ACC112 (cell line): ENCODE measurements around the gene GAL3ST3.
A peak's percentile ranks its signal among the peaks of the same experiment; 100 is the strongest.

ENCODE experiments used
- H2AFZ ChIP-seq: fragments of 200-600 bp; sonication (generic); one replicate; pipeline ENCODE4 v1.6.0; 2017; ENCODE audit warnings: antibody characterized with exemption, low read length; ENCODE audit not compliant: unreplicated experiment
- H3K27ac ChIP-seq: fragments of 200-600 bp; sonication (generic); 2 replicates; pipeline ENCODE4 v1.5.1; 2014; ENCODE audit warnings: low read depth, mild to moderate bottlenecking, antibody characterized with exemption, low read length, moderate library complexity
- H3K27me3 ChIP-seq: fragments of 200-600 bp; sonication (generic); 2 replicates; pipeline ENCODE4 v1.6.1; 2014; ENCODE audit warnings: mild to moderate bottlenecking, antibody characterized with exemption, low read length, moderate library complexity, mixed read lengths; ENCODE audit not compliant: insufficient read depth
- H3K36me3 ChIP-seq: fragments of 200-600 bp; sonication (generic); 2 replicates; pipeline ENCODE4 v1.6.1; 2016; ENCODE audit warnings: mild to moderate bottlenecking, antibody characterized with exemption, low read length, moderate library complexity, mixed read lengths; ENCODE audit not compliant: insufficient read depth
- H3K4me1 ChIP-seq: fragments of 200-600 bp; sonication (generic); one replicate; pipeline ENCODE4 v1.6.1; 2016; ENCODE audit warnings: low read length, mixed read lengths; ENCODE audit not compliant: insufficient read depth, unreplicated experiment, control insufficient read depth
- H3K4me3 ChIP-seq: fragments of 200-600 bp; sonication (generic); 2 replicates; pipeline ENCODE4 v1.5.1; 2014; ENCODE audit warnings: mild to moderate bottlenecking, low read depth, low read length
- H3K79me2 ChIP-seq: fragments of 200-600 bp; sonication (generic); one replicate; pipeline ENCODE4 v1.6.0; 2016; ENCODE audit warnings: low read length; ENCODE audit not compliant: control insufficient read depth, unreplicated experiment, insufficient read depth

The GAL3ST3 gene

GRCh38 chr11:66006134-66006890 is 42.6 kb downstream of the GAL3ST3 start:
- Histone ChIP-seq H3K4me3 (no peak overlapping the region), H3K79me2 (peaks cover 20% of the 10 kb centered on the region), H3K36me3 (peaks cover 5% of the 10 kb centered on the region; the same call in 1 of the 2 replicates), H3K4me1 (peaks cover 14% of the 10 kb centered on the region), H3K27me3 (no peaks in the 10 kb centered on the region), H3K27ac (no peak overlapping the region), H2AFZ (no peak overlapping the region)

- H3K4me3 ChIP-seq = no peak overlapping the region
- H3K27ac ChIP-seq = no peak overlapping the region
- H3K36me3 ChIP-seq = peaks cover 16% of the 10 kb centered on the region
Observed at GRCh38 chr11:66004186-66004585, 44.8 kb downstream of the GAL3ST3 start.

DNA sequence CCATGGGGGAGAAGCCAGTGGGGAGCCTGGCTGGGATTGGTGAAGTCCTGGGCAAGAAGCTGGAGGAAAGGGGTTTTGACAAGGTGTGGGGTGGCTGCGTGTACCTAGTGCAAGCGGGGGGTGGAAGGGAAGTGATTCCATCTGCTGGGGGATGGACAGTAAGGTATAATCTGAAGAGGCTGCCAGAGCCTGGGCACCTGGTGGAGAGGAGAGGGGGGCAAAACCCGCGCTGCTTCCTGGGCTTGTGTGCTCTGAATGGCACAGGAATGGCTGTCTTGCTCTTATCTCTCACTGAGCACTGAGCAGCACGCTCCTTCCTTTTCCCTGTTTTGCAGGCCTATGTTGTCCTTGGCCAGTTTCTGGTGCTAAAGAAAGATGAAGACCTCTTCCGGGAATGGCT is 45.7 kb downstream of the GAL3ST3 start:
- H3K27me3 ChIP-seq = no peaks in the 10 kb centered on the region
- H3K4me3 ChIP-seq = peak overlapping the region; percentile 95
- H3K79me2 ChIP-seq = peaks cover 38% of the 10 kb centered on the region
- peaks cover 18% of the 10 kb centered on the region for H3K4me1 ChIP-seq
- H2AFZ ChIP-seq = no peak overlapping the region
- no peak overlapping the region for H3K27ac ChIP-seq
- H3K36me3 ChIP-seq = peaks cover 24% of the 10 kb centered on the region

More at GRCh38 chr11:66004186-66004585, 44.8 kb downstream of the GAL3ST3 start:
- Histone ChIP-seq H2AFZ (no peak overlapping the region), H3K4me1 (peaks cover 23% of the 10 kb centered on the region), H3K79me2 (peaks cover 37% of the 10 kb centered on the region), H3K27me3 (no peaks in the 10 kb centered on the region)

DNA sequence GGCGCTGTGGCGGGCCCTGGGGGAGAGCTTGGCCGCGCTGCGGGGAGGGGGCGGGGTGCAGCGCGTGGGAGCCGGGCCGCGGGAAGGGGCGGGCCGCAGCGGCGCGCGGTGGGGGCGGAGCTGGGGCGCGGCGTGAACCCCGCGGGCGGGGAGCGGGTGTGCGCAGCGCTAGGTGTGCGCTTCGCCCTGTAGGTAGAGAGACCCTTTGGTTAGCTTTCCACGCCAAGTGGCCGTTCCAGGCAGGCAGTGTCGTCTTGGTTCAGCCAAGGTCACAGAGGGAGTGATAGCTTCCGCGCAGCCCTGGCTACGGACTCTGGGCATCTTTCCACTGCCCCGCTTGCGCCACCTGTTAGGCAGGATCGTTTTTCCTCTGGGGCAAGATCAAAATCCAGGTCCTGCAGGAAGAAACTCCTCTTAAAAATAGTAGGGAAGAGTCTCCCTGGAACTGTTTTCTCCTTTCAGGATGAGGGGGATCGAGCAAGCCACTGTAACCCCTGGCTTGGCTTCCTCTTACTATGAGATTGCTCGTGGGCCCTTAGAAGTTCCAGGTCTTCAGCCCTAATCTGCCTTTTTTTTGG is 46.2 kb downstream of the GAL3ST3 start:
- H3K79me2 ChIP-seq = peaks cover 38% of the 10 kb centered on the region
- H3K36me3 ChIP-seq = peaks cover 29% of the 10 kb centered on the region
- peak overlapping the region; percentile 90 for H2AFZ ChIP-seq
- H3K4me1 ChIP-seq = peaks cover 18% of the 10 kb centered on the region
- peak overlapping the region; percentile 95 for H3K4me3 ChIP-seq
- peak overlapping the region; percentile 89 for H3K27ac ChIP-seq
- H3K27me3 ChIP-seq = no peaks in the 10 kb centered on the region

GRCh38 chr11:66001942-66002647 is 46.9 kb downstream of the GAL3ST3 start, which contains the start of the genes BANF1 and EIF1AD:
TSS of gene BANF1 (plus strand) at chr11:66002503. CDS start at chr11:66003251, 748 bp downstream.
TSS of gene EIF1AD (minus strand) at chr11:66002157. CDS start at chr11:66000389, 1,768 bp downstream.
- Histone ChIP-seq H3K4me1 (peaks cover 16% of the 10 kb centered on the region), H3K79me2 (peaks cover 38% of the 10 kb centered on the region), H2AFZ (peak within 1 kb of the TSS; percentile 90), H3K36me3 (peaks cover 34% of the 10 kb centered on the region), H3K4me3 (peak within 1 kb of the TSS; percentile 95), H3K27me3 (no peaks in the 10 kb centered on the region), H3K27ac (peak within 1 kb of the TSS; percentile 89)

- Histone ChIP-seq H3K4me1 (peaks cover 9% of the 10 kb centered on the region), H3K27me3 (no peaks in the 10 kb centered on the region), H3K4me3 (no peak overlapping the region), H3K36me3 (peaks cover 29% of the 10 kb centered on the region), H3K79me2 (peaks cover 24% of the 10 kb centered on the region), H2AFZ (no peak overlapping the region), H3K27ac (no peak overlapping the region)
Observed at GRCh38 chr11:65997286-65997685, 51.7 kb downstream of the GAL3ST3 start.

DNA sequence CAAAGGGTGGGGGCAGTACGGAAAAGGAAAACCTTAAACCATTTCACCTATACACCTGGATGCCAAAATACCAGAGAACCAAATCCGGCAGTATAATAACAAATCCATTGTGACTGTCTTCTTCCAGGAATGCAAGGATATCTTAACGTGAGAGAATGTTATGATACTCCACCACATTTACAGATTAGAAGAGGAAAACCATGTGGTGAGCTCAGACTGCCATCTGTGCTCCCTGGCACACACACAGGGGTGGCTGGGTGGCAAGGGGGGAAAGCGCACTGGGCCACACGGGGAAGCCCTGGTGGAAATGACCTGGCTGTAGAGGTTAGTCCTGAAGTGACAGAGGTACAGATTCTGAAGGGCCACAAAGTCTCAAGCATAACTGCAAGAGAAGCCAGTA is 56.9 kb downstream of the GAL3ST3 start:
- H3K4me1 ChIP-seq = no peaks in the 10 kb centered on the region
- no peak overlapping the region for H2AFZ ChIP-seq
- H3K36me3 ChIP-seq = peaks cover 2% of the 10 kb centered on the region; the same call in 1 of the 2 replicates
- no peaks in the 10 kb centered on the region for H3K79me2 ChIP-seq
- H3K27me3 ChIP-seq = no peaks in the 10 kb centered on the region
- no peak overlapping the region for H3K27ac ChIP-seq
- H3K4me3 ChIP-seq = no peak overlapping the region
